Mesenchymal stem cell (in vitro differentiated cells and primary cell): ENCODE data around the gene EFS.

Source experiments
- DNase-seq: peaks from one replicate; pipeline ENCODE4 v3.0.0-alpha.2; 2013
- H2AFZ ChIP-seq: one replicate; pipeline ENCODE4 v1.6.1; 2013; ENCODE audit warnings: low read depth, mild to moderate bottlenecking, control low read depth, inconsistent platforms, low read length, moderate library complexity
- H2AK5ac ChIP-seq: 2 replicates; pipeline ENCODE4 v1.6.1; 2013; ENCODE audit warnings: low read length, moderate library complexity, mild to moderate bottlenecking, inconsistent platforms; ENCODE audit not compliant: severe bottlenecking
- H2BK120ac ChIP-seq: one replicate; pipeline ENCODE4 v1.6.1; 2013; ENCODE audit warnings: low read depth, mild to moderate bottlenecking, inconsistent platforms, low read length, moderate library complexity
- H2BK12ac ChIP-seq, 2 experiments: one replicate each; pipeline ENCODE4 v1.6.1; 2013; ENCODE audit warnings: inconsistent platforms in 2 of 2, low read length in 2 of 2, mild to moderate bottlenecking in 2 of 2, moderate library complexity in 2 of 2, control low read depth in 1 of 2
- H2BK15ac ChIP-seq: one replicate; pipeline ENCODE4 v1.6.1; 2013; ENCODE audit warnings: mild to moderate bottlenecking, low read depth, inconsistent platforms; ENCODE audit not compliant: poor library complexity, severe bottlenecking
- H2BK5ac ChIP-seq: 2 replicates; pipeline ENCODE4 v1.6.1; 2013; ENCODE audit warnings: low read depth, mild to moderate bottlenecking, low read length, control low read depth, inconsistent platforms; ENCODE audit not compliant: poor library complexity, severe bottlenecking
- H3K14ac ChIP-seq, 2 experiments: one replicate each; pipeline ENCODE4 v1.6.1; 2013; ENCODE audit warnings: inconsistent platforms in 2 of 2, low read length in 2 of 2, control low read depth in 1 of 2, mild to moderate bottlenecking in 1 of 2, moderate library complexity in 1 of 2
- H3K18ac ChIP-seq, 2 experiments: one replicate each; pipeline ENCODE4 v1.6.1; 2013; ENCODE audit warnings: inconsistent platforms in 2 of 2, low read length in 2 of 2, control low read depth in 1 of 2, low read depth in 1 of 2, mild to moderate bottlenecking in 1 of 2
- H3K23ac ChIP-seq, 2 experiments: one replicate each; pipeline ENCODE4 v1.6.1; 2013; ENCODE audit warnings: inconsistent platforms in 2 of 2, low read length in 2 of 2, mild to moderate bottlenecking in 2 of 2, moderate library complexity in 2 of 2, control low read depth in 1 of 2
- H3K27ac ChIP-seq: 2 replicates; pipeline ENCODE4 v1.5.1; 2013; ENCODE audit warnings: mild to moderate bottlenecking, moderate library complexity, low read length, control low read depth, inconsistent platforms; ENCODE audit not compliant: poor library complexity, severe bottlenecking
- H3K27me3 ChIP-seq, 2 experiments: 2 replicates each; pipeline versions ENCODE4 v1.6.1 to v1.7.0; 2013; ENCODE audit warnings: low read length in 2 of 2, mild to moderate bottlenecking in 2 of 2, moderate library complexity in 2 of 2, control low read depth in 1 of 2, inconsistent platforms in 1 of 2; ENCODE audit not compliant: control insufficient read depth in 1 of 2, insufficient read depth in 1 of 2
- H3K36me3 ChIP-seq, 2 experiments: 2 replicates each; pipeline versions ENCODE4 v1.6.1 to v1.7.0; 2013; ENCODE audit warnings: low read length in 2 of 2, control low read depth in 1 of 2, inconsistent platforms in 1 of 2, low read depth in 1 of 2, mild to moderate bottlenecking in 1 of 2; ENCODE audit not compliant: insufficient read depth in 2 of 2, control insufficient read depth in 1 of 2
- H3K4ac ChIP-seq, 2 experiments: one replicate each; pipeline ENCODE4 v1.6.1; 2013; ENCODE audit warnings: inconsistent platforms in 2 of 2, low read length in 2 of 2, mild to moderate bottlenecking in 2 of 2, moderate library complexity in 2 of 2, control low read depth in 1 of 2, low read depth in 1 of 2
- H3K4me1 ChIP-seq: 2 replicates; pipeline ENCODE4 v1.6.1; 2013; ENCODE audit warnings: low read depth, low read length, control low read depth; ENCODE audit not compliant: control insufficient read depth, insufficient read depth
- H3K4me2 ChIP-seq: 2 replicates; pipeline ENCODE4 v1.6.1; 2013; ENCODE audit warnings: low read length, mild to moderate bottlenecking, inconsistent platforms; ENCODE audit not compliant: poor library complexity, severe bottlenecking
- H3K4me3 ChIP-seq, 2 experiments: 2 replicates each; pipeline versions ENCODE4 v1.5.1 to v1.7.0; 2013; ENCODE audit warnings: low read length in 2 of 2, mild to moderate bottlenecking in 2 of 2, control low read depth in 1 of 2, low read depth in 1 of 2; ENCODE audit not compliant: insufficient read depth in 1 of 2
- H3K79me1 ChIP-seq: replicated peaks from 2 replicates; pipeline ENCODE4 v1.6.1; 2013; ENCODE audit warnings: mild to moderate bottlenecking, control low read depth, low read length, inconsistent platforms; ENCODE audit not compliant: poor library complexity, severe bottlenecking
- H3K9ac ChIP-seq: 2 replicates; pipeline ENCODE4 v1.7.0; 2013; ENCODE audit warnings: mild to moderate bottlenecking, low read length, moderate library complexity
- H3K9me3 ChIP-seq: 2 replicates; pipeline ENCODE4 v1.7.0; 2013; ENCODE audit warnings: mild to moderate bottlenecking, low read length; ENCODE audit not compliant: control insufficient read depth
- H4K8ac ChIP-seq: one replicate; pipeline ENCODE4 v1.6.1; 2013; ENCODE audit warnings: inconsistent platforms, mild to moderate bottlenecking, low read length, moderate library complexity
- H4K91ac ChIP-seq: one replicate; pipeline ENCODE4 v1.6.1; 2013; ENCODE audit warnings: mild to moderate bottlenecking, low read length, inconsistent platforms
- WGBS: methylation state at CpG from one replicate; pipeline ENCODE4 v1.1.7; 2013; ENCODE audit warnings: mixed read lengths; 5-methylcytosine and 5-hydroxymethylcytosine counted together

Gene EFS

DNA sequence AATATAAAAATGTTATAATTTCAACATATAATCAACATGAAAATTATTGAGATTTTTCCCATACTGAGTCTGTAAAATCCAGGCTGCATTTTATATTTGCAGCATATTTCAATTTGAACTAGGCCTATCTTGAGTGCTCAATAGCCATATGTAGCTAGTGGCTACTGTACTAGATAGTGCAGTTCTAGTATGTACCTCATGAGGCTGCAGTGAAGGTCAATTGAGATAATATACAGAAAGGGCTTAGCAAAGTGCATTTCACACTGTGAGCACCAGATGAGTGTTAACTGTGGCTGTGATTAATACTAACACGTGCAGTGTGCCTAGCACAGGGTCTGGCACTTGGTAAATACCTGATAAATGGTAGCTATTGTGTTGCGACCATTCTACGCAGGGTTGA lies 6.9 kb downstream of the EFS start:
- H4K8ac ChIP-seq = no peak overlapping the region
- H3K23ac ChIP-seq = no peak overlapping the region
- H3K18ac ChIP-seq = no peak overlapping the region
- DNase-seq = no peak
- H2BK12ac ChIP-seq = no peak overlapping the region
- peaks cover 25% of the 10 kb centered on the region for H3K79me1 ChIP-seq
- peaks cover 5% of the 10 kb centered on the region for H3K4me1 ChIP-seq
- no peak overlapping the region for H2AK5ac ChIP-seq
- no peak overlapping the region for H3K14ac ChIP-seq
- no peaks in the 10 kb centered on the region for H3K9me3 ChIP-seq
- H3K27me3 ChIP-seq = peaks cover 0 to 2% of the 10 kb centered on the region in 2 experiments
- H2BK120ac ChIP-seq = no peak overlapping the region
- no peak overlapping the region for H2AFZ ChIP-seq
- H3K9ac ChIP-seq = no peak overlapping the region
- H3K4me2 ChIP-seq = no peak overlapping the region
- H2BK5ac ChIP-seq = no peak overlapping the region
- H3K27ac ChIP-seq = no peak overlapping the region
- no peak overlapping the region for H3K4ac ChIP-seq
- H3K4me3 ChIP-seq = no peak overlapping the region
- no peak overlapping the region for H4K91ac ChIP-seq
- peaks cover 12 to 37% of the 10 kb centered on the region in 2 experiments for H3K36me3 ChIP-seq
- WGBS = 95% methylated on average over 3 of the region's 3 CpGs
- no peak overlapping the region for H2BK15ac ChIP-seq

DNA sequence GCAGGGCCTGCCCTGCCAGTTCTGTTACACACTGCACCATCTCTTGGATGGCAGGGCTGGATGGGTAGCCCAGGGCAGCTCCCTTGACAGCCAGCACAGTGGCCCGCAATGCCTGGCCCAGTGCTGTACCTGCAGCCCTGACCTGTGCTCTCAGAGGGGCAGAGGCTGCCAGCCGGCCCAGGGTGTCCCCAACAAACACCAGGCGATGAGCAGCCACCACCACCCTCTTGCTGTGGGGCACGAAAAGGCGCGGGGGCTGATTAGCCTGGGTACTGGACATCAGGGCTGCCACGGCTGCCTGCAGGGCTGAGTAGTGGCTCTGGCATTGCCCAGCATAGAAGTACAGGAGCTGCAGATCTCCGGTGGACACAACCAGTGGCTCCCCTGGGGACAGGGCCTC lies 7.7 kb downstream of the EFS start:
- Histone ChIP-seq H3K23ac (no peak overlapping the region), H3K14ac (no peak overlapping the region), H2BK5ac (no peak overlapping the region), H2BK12ac (no peak overlapping the region), H2AFZ (no peak overlapping the region), H3K27ac (no peak overlapping the region), H4K91ac (no peak overlapping the region), H3K4ac (no peak overlapping the region), H3K79me1 (peaks cover 26% of the 10 kb centered on the region), H4K8ac (no peak overlapping the region), H2BK15ac (no peak overlapping the region), H2BK120ac (no peak overlapping the region), H3K4me3 (no peak overlapping the region), H3K4me2 (no peak overlapping the region), H2AK5ac (no peak overlapping the region), H3K9me3 (no peaks in the 10 kb centered on the region), H3K27me3 (peaks cover 0 to 2% of the 10 kb centered on the region in 2 experiments), H3K36me3 (peaks cover 12 to 37% of the 10 kb centered on the region in 2 experiments), H3K9ac (no peak overlapping the region), H3K18ac (no peak overlapping the region), H3K4me1 (peaks cover 6% of the 10 kb centered on the region)
- no peak for DNase-seq
- WGBS = 93% methylated on average over 8 of the region's 8 CpGs

DNA sequence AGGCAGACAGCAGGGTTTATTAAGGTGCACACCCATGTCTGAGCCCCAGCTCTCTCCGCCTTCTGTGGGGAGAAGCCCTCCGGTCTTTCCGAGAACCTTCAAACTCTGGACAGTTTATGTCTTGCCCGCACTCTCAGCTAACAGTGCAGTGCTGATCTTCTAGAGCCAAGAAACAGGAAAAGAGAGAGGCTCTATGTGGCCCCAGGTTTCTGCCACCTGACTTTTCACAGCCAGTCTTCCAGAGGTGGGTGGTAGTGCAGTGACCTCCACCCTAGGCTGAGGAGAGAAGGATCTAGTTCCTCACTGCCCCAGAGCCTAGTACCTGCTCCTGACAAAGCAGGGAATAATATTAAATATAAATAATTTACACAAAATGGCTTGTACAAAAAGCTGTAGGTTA lies 8.3 kb downstream of the EFS start:
- Histone ChIP-seq H3K79me1 (peaks cover 29% of the 10 kb centered on the region), H3K27ac (no peak overlapping the region), H3K18ac (no peak overlapping the region), H2BK12ac (no peak overlapping the region), H3K4me2 (no peak overlapping the region), H4K8ac (no peak overlapping the region), H2BK5ac (no peak overlapping the region), H3K4me1 (peaks cover 12% of the 10 kb centered on the region), H3K23ac (no peak overlapping the region), H2AFZ (no peak overlapping the region), H3K14ac (no peak overlapping the region), H3K36me3 (peaks cover 12 to 37% of the 10 kb centered on the region in 2 experiments), H4K91ac (no peak overlapping the region), H3K9me3 (no peaks in the 10 kb centered on the region), H2AK5ac (no peak overlapping the region), H3K9ac (no peak overlapping the region), H3K27me3 (peaks cover 0 to 6% of the 10 kb centered on the region in 2 experiments), H2BK120ac (no peak overlapping the region), H3K4me3 (no peak overlapping the region), H2BK15ac (no peak overlapping the region), H3K4ac (no peak overlapping the region)
- 95% methylated on average over 4 of the region's 4 CpGs for WGBS
- no peak for DNase-seq

DNA sequence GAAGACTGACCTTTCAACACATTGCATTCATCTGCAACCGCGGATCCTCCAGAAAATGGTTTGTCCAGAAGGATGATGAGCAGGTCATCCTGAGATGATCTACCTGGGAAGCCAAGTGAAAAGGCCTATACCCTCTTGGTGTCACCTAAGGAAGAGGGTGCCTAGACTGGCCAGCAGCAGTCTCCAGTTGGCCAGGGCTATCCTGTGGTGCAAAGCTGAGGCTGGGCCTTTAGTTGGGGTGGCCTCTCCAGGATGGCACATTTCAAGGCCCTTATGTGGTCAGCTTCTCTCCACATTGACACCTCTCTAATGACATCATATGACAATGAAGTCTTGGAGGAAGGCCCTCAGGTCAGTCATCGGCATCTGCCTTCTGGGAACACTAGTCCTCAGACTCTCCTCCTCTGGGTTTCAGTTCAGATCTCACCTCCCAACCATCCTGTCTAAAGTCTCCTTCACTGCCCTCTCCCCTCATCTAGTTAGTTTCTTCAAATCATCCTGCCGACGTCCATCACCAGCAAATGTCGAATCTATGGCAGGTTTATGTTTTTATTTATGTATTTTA lies 9.0 kb downstream of the EFS start:
- no peak overlapping the region for H2BK12ac ChIP-seq
- H3K27ac ChIP-seq = no peak overlapping the region
- H2BK5ac ChIP-seq = no peak overlapping the region
- no peak overlapping the region for H3K18ac ChIP-seq
- H2AK5ac ChIP-seq = no peak overlapping the region
- peaks cover 12% of the 10 kb centered on the region for H3K4me1 ChIP-seq
- H3K79me1 ChIP-seq = peaks cover 23% of the 10 kb centered on the region
- no peak overlapping the region for H3K14ac ChIP-seq
- H4K8ac ChIP-seq = no peak overlapping the region
- no peak overlapping the region for H3K4me3 ChIP-seq
- peaks cover 12 to 37% of the 10 kb centered on the region in 2 experiments for H3K36me3 ChIP-seq
- H3K4ac ChIP-seq = no peak overlapping the region
- no peak overlapping the region for H2AFZ ChIP-seq
- H3K23ac ChIP-seq = no peak overlapping the region
- 94% methylated on average over 3 of the region's 6 CpGs for WGBS
- H3K9me3 ChIP-seq = no peaks in the 10 kb centered on the region
- no peak for DNase-seq
- peaks cover 0 to 10% of the 10 kb centered on the region in 2 experiments for H3K27me3 ChIP-seq
- H2BK120ac ChIP-seq = no peak overlapping the region
- no peak overlapping the region for H3K9ac ChIP-seq
- H2BK15ac ChIP-seq = no peak overlapping the region
- no peak overlapping the region for H4K91ac ChIP-seq
- H3K4me2 ChIP-seq = no peak overlapping the region
